CD14-positive monocyte (primary cell): ENCODE data around the gene GLRX3. TPM values are rescaled to one million over a fixed set of nuclear protein-coding genes. Genes with fewer than 3 reads are reported as not detected.
"Not testable (repeated sequence)": the region's sequence is repeated elsewhere in the genome, so short reads cannot be mapped to it uniquely, and the experiment has no call there.

Experiments used
- DNase-seq, 3 donors: peaks; one replicate each; pipeline ENCODE4 v3.0.0-alpha.2; 2011 to 2022
- H2AFZ ChIP-seq: 2 replicates; pipeline ENCODE4 v1.6.0; 2012; ENCODE audit warnings: mild to moderate bottlenecking, low read depth, low read length, inconsistent platforms; ENCODE audit not compliant: insufficient read depth, poor library complexity, severe bottlenecking
- H3K27ac ChIP-seq, 2 donors: 1 replicate in 1 of 2; 2 replicates in 1 of 2; pipeline ENCODE4 v1.5.1; 2012 to 2013; ENCODE audit warnings: low read length in 2 of 2, control low read depth in 1 of 2, inconsistent platforms in 1 of 2, low read depth in 1 of 2, mild to moderate bottlenecking in 1 of 2
- H3K27me3 ChIP-seq, 2 donors: one replicate each; pipeline versions ENCODE4 v1.6.0 to v1.6.1; 2011 to 2013; ENCODE audit warnings: low read length in 2 of 2; ENCODE audit not compliant: control insufficient read depth in 2 of 2, insufficient read depth in 2 of 2
- H3K36me3 ChIP-seq, 2 donors: replicated peaks in 1 of 2; 1 replicate in 1 of 2; 2 replicates in 1 of 2; pipeline versions ENCODE4 v1.5.1 to v1.6.1; 2012 to 2013; ENCODE audit warnings: low read length in 2 of 2, control low read depth in 1 of 2, inconsistent platforms in 1 of 2, mild to moderate bottlenecking in 1 of 2; ENCODE audit not compliant: insufficient read depth in 2 of 2, control insufficient read depth in 1 of 2
- H3K4me1 ChIP-seq, 2 donors: 1 replicate in 1 of 2; 2 replicates in 1 of 2; pipeline versions ENCODE4 v1.5.1 to v1.6.1; 2012 to 2013; ENCODE audit warnings: low read length in 2 of 2, control low read depth in 1 of 2, inconsistent platforms in 1 of 2, mild to moderate bottlenecking in 1 of 2, moderate library complexity in 1 of 2; ENCODE audit not compliant: insufficient read depth in 2 of 2, control insufficient read depth in 1 of 2
- H3K4me2 ChIP-seq: replicated peaks from 2 replicates; pipeline ENCODE3; 2012; ENCODE audit warnings: low read length, moderate library complexity, mild to moderate bottlenecking; ENCODE audit not compliant: poor library complexity, severe bottlenecking; ENCODE audit errors: extremely low read depth
- H3K4me3 ChIP-seq, 3 experiments: fragments of 200-600 bp in 1 of 3; sonication (generic) in 1 of 3; replicated peaks in 1 of 3; 1 replicate in 2 of 3; 2 replicates in 1 of 3; pipeline ENCODE4 v1.5.1; 2011 to 2013; ENCODE audit warnings: low read length in 3 of 3, mild to moderate bottlenecking in 3 of 3, control low read depth in 2 of 3, low read depth in 2 of 3, inconsistent platforms in 1 of 3, moderate library complexity in 1 of 3
- H3K79me2 ChIP-seq: 2 replicates; pipeline ENCODE4 v1.6.0; 2012; ENCODE audit warnings: mild to moderate bottlenecking, control low read depth, inconsistent platforms, low read length, moderate library complexity; ENCODE audit not compliant: insufficient read depth
- H3K9ac ChIP-seq: 2 replicates; pipeline ENCODE4 v1.6.0; 2017; ENCODE audit warnings: low read length, mild to moderate bottlenecking; ENCODE audit not compliant: insufficient read depth, poor library complexity, severe bottlenecking
- H3K9me3 ChIP-seq, 2 donors: replicated peaks in 1 of 2; 1 replicate in 1 of 2; 2 replicates in 1 of 2; pipeline versions ENCODE4 v1.5.1 to v1.6.1; 2012 to 2013; ENCODE audit warnings: low read length in 2 of 2, control low read depth in 1 of 2; ENCODE audit not compliant: control insufficient read depth in 1 of 2, insufficient read depth in 1 of 2
- H4K20me1 ChIP-seq: 2 replicates; pipeline ENCODE4 v1.6.0; 2012; ENCODE audit warnings: mild to moderate bottlenecking, low read length, control low read depth, moderate library complexity; ENCODE audit not compliant: insufficient read depth
- H3K27ac Mint-ChIP-seq, 7 donors: one replicate each; pipeline ENCODE4 v1.8.0; 2020; ENCODE audit warnings: mild to moderate bottlenecking in 7 of 7, mixed read lengths in 7 of 7, moderate library complexity in 6 of 7, inconsistent platforms in 2 of 7
- H3K27me3 Mint-ChIP-seq, 3 donors: one replicate each; pipeline ENCODE4 v1.8.0; 2021 to 2022; ENCODE audit warnings: low read depth in 3 of 3, mild to moderate bottlenecking in 3 of 3, mixed read lengths in 3 of 3, moderate library complexity in 3 of 3, inconsistent platforms in 1 of 3
- H3K36me3 Mint-ChIP-seq, 2 donors: one replicate each; pipeline ENCODE4 v1.8.0; 2020; ENCODE audit warnings: mixed read lengths in 2 of 2, inconsistent platforms in 1 of 2, mild to moderate bottlenecking in 1 of 2
- H3K4me1 Mint-ChIP-seq: one replicate; pipeline ENCODE4 v1.8.0; 2020; ENCODE audit warnings: mild to moderate bottlenecking, mixed read lengths
- H3K4me3 Mint-ChIP-seq, 2 donors: one replicate each; pipeline ENCODE4 v1.8.0; 2020; ENCODE audit warnings: mild to moderate bottlenecking in 2 of 2, mixed read lengths in 2 of 2, moderate library complexity in 1 of 2
- H3K9me3 Mint-ChIP-seq, 7 donors: one replicate each; pipeline ENCODE4 v1.8.0; 2020 to 2022; ENCODE audit warnings: mixed read lengths in 7 of 7, mild to moderate bottlenecking in 6 of 7, moderate library complexity in 6 of 7, inconsistent platforms in 2 of 7
- CTCF ChIP-seq: fragments of 200-600 bp; IDR thresholded peaks from one replicate; pipeline ENCODE4 v1.8.0; 2022; ENCODE audit warnings: antibody characterized with exemption, mild to moderate bottlenecking
- WGBS: methylation state at CpG from one replicate; pipeline ENCODE4 v1.1.5; 2013; ENCODE audit warnings: missing lambda C conversion rate; ENCODE audit not compliant: insufficient coverage; 5-methylcytosine and 5-hydroxymethylcytosine counted together
- intact Hi-C, 2 donors: fragments of 100-400 bp; cut with micrococcal nuclease; formaldehyde crosslinking; loops; one replicate each; pipeline versions ENCODE4 v1.15.0 to v1.15.1; 2023
- polyA plus RNA-seq, 3 donors: library from polyadenylated mRNA; depleted of rRNA in 1 of 3; unstranded in 2 of 3; stranded (reverse) in 1 of 3; fragments of 300-500 nt in 2 of 3; fragments of >200 nt in 1 of 3; fragmentation: Illumina TruSeq in 2 of 3; gene quantifications; 1 replicate in 2 of 3; 2 replicates in 1 of 3; pipeline ENCODE4 v1.2.3, GENCODE V29; 2012 to 2021

GLRX3 gene
- polyA plus RNA-seq, 3 donors = 25.3 to 94.1 (median 78.2) TPM

- Mint-ChIP-seq H3K4me3 (no peak overlapping the region), H3K27ac (no peak overlapping the region), H3K36me3 (peaks cover 0 to 8% of the 10 kb centered on the region in 2 donors), H3K4me1 (no peaks in the 10 kb centered on the region), H3K27me3 (peaks cover 0 to 2% (median 0%) of the 10 kb centered on the region in 3 donors), H3K9me3 (peaks cover 1 to 13% (median 3%) of the 10 kb centered on the region in 7 donors)
- DNase-seq = no peak
- intact Hi-C loops = no loop called here
- no peak for TF ChIP-seq CTCF
- peaks cover 0 to 5% of the 10 kb centered on the region in 2 donors for H3K36me3 ChIP-seq
- no peaks in the 10 kb centered on the region for H3K79me2 ChIP-seq
- H3K4me2 ChIP-seq = no peak overlapping the region
- no peak overlapping the region for H3K4me3 ChIP-seq
- no peaks in the 10 kb centered on the region for H4K20me1 ChIP-seq
- peaks cover 0 to 3% of the 10 kb centered on the region in 2 donors for H3K9me3 ChIP-seq
- WGBS = 92% methylated on average over 3 of the region's 6 CpGs
- no peak overlapping the region for H3K27ac ChIP-seq
- no peak overlapping the region for H3K9ac ChIP-seq
- H3K4me1 ChIP-seq = no peaks in the 10 kb centered on the region
- no peaks in the 10 kb centered on the region for H3K27me3 ChIP-seq
- H2AFZ ChIP-seq = no peak overlapping the region
Measured at GRCh38 chr10:130099344-130099743, 36.8 kb upstream of the GLRX3 start.

GRCh38 chr10:130105724-130106123, 30.5 kb upstream of the GLRX3 start:
- Histone ChIP-seq H4K20me1 (peaks cover 11% of the 10 kb centered on the region), H3K4me3 (no peak overlapping the region), H3K27me3 (no peaks in the 10 kb centered on the region), H2AFZ (no peak overlapping the region), H3K9me3 (no peaks in the 10 kb centered on the region), H3K79me2 (peaks cover 9% of the 10 kb centered on the region), H3K4me2 (no peak overlapping the region), H3K4me1 (peaks cover 14 to 17% of the 10 kb centered on the region in 2 donors), H3K36me3 (peaks cover 0 to 5% of the 10 kb centered on the region in 2 donors), H3K9ac (no peak overlapping the region), H3K27ac (no peak overlapping the region)
- peaks cover 15% of the 10 kb centered on the region for H3K4me1 Mint-ChIP-seq
- no peak overlapping the region for H3K4me3 Mint-ChIP-seq
- peaks cover 3 to 17% of the 10 kb centered on the region in 2 donors for H3K36me3 Mint-ChIP-seq
- no peak for TF ChIP-seq CTCF
- WGBS = 96% methylated on average over 22 of the region's 24 CpGs
- H3K27me3 Mint-ChIP-seq = peaks cover 0 to 3% (median 0%) of the 10 kb centered on the region in 3 donors
- intact Hi-C loops = loop anchor here in 1 of 2 donors (5.0 kb wide), 1 partner anchor 1797 kb away; the partner anchor contains the start of gene PPP2R2D
- DNase-seq = no peak
- peaks cover 0 to 2% (median 0%) of the 10 kb centered on the region in 7 donors for H3K9me3 Mint-ChIP-seq
- no peak overlapping the region for H3K27ac Mint-ChIP-seq

- not testable (repeated sequence) for H3K79me2 ChIP-seq, H3K4me2 ChIP-seq, H3K4me3 Mint-ChIP-seq, H3K27ac Mint-ChIP-seq, H3K4me3 ChIP-seq, DNase-seq, H3K27me3 Mint-ChIP-seq, H3K9me3 Mint-ChIP-seq, H2AFZ ChIP-seq, H3K27me3 ChIP-seq, H3K36me3 ChIP-seq, H3K27ac ChIP-seq, H3K9ac ChIP-seq, H3K9me3 ChIP-seq
- Mint-ChIP-seq H3K36me3 (peaks cover 3 to 16% of the 10 kb centered on the region in 2 donors), H3K4me1 (peaks cover 27% of the 10 kb centered on the region)
- intact Hi-C loops = loop anchor here in 1 of 2 donors (5.0 kb wide), 1 partner anchor 1794 kb away; the partner anchor contains the start of gene PPP2R2D
- Histone ChIP-seq H3K4me1 (peaks cover 21 to 29% of the 10 kb centered on the region in 2 donors), H4K20me1 (peaks cover 11% of the 10 kb centered on the region)
- 73% methylated on average over 3 of the region's 8 CpGs for WGBS
Measured at GRCh38 chr10:130108146-130108545, 28.0 kb upstream of the GLRX3 start.
